Activated naive CD8-positive, alpha-beta T cell treated with anti-CD3 and anti-CD28 coated beads, Interleukin-2, amount 10 ng/mL, durations not matched to agents 7 days and 5 days (primary cell): Measurements from ENCODE around the gene RTBDN. TPM values are rescaled to one million over a fixed set of nuclear protein-coding genes. Genes with fewer than 3 reads are reported as not detected.

Source experiments
- ATAC-seq: fragments of 150-1000 bp; cut with Tn5 transposase; one replicate; pipeline ENCODE4 v1.10.0; 2021; ENCODE audit warnings: low read depth, moderate library complexity
- POLR2A ChIA-PET: fragments of 350-600 bp; sonication (Branson Sonifier 250); formaldehyde crosslinking; loops from one replicate; lab custom pipeline; 2021; ENCODE audit warnings: antibody characterized with exemption; lab: Charles Lee
- DNase-seq: peaks from one replicate; pipeline ENCODE4 v3.0.0; 2021
- H3K27ac Mint-ChIP-seq: one replicate; pipeline ENCODE4 v1.8.0; 2022; ENCODE audit warnings: mild to moderate bottlenecking, mixed read lengths
- H3K27me3 Mint-ChIP-seq: one replicate; pipeline ENCODE4 v1.8.0; 2022; ENCODE audit warnings: mild to moderate bottlenecking, moderate library complexity, mixed read lengths
- H3K36me3 Mint-ChIP-seq: one replicate; pipeline ENCODE4 v1.8.0; 2021; ENCODE audit warnings: mild to moderate bottlenecking, mixed read lengths
- H3K4me1 Mint-ChIP-seq: one replicate; pipeline ENCODE4 v1.8.0; 2021; ENCODE audit warnings: mixed read lengths
- H3K4me3 Mint-ChIP-seq: one replicate; pipeline ENCODE4 v1.8.0; 2022; ENCODE audit warnings: mild to moderate bottlenecking, moderate library complexity, mixed read lengths
- H3K9me3 Mint-ChIP-seq: one replicate; pipeline ENCODE4 v1.8.0; 2021; ENCODE audit warnings: mixed read lengths
- total RNA-seq, 2 experiments: library from RNA; stranded (reverse); gene quantifications; one replicate each; pipeline ENCODE4 v1.2.3, GENCODE V29; 2021

RTBDN gene
- total RNA-seq: not detected

- POLR2A ChIA-PET: interaction anchor here (1.2 kb wide), 1 partner anchor 16 kb away, joined by 3 read pairs; no protein-coding TSS in a partner anchor
- Mint-ChIP-seq H3K27me3 (peaks cover 83% of the 10 kb centered on the region), H3K4me3 (peak within 1 kb of the TSS; percentile 48), H3K36me3 (no peaks in the 10 kb centered on the region), H3K4me1 (peaks cover 15% of the 10 kb centered on the region), H3K9me3 (no peaks in the 10 kb centered on the region), H3K27ac (no peak within 1 kb of the TSS)
- DNase-seq (no peak), ATAC-seq (no peak)
Observed at GRCh38 chr19:12834566-12834943, at the start of gene RTBDN. Gene RTBDN, minus strand, starts transcription at chr19:12834579. Its CDS starts 4,600 bp downstream, at chr19:12829979.

- peaks cover 26% of the 10 kb centered on the region for H3K4me1 Mint-ChIP-seq
- POLR2A ChIA-PET: interaction anchor here (0.5 to 3.2 kb wide), 8 partner anchors 8 to 160 kb away, joined by 3 to 28 read pairs (median 6); partner anchors contain the start of genes FARSA and GCDH
- peaks cover 15% of the 10 kb centered on the region for H3K36me3 Mint-ChIP-seq
- no peak for DNase-seq
- peaks cover 2% of the 10 kb centered on the region for H3K9me3 Mint-ChIP-seq
- H3K27me3 Mint-ChIP-seq: peaks cover 4% of the 10 kb centered on the region
- H3K27ac Mint-ChIP-seq: no peak overlapping the region
- peak overlapping the region; percentile 94 for H3K4me3 Mint-ChIP-seq
- ATAC-seq: no peak
Observed at GRCh38 chr19:12882589-12882988, 48.2 kb upstream of the RTBDN start.

- Mint-ChIP-seq H3K4me1 (peaks cover 21% of the 10 kb centered on the region), H3K9me3 (peaks cover 2% of the 10 kb centered on the region), H3K36me3 (peaks cover 15% of the 10 kb centered on the region), H3K27ac (peak within 1 kb of the TSS; percentile 88), H3K4me3 (peak within 1 kb of the TSS; percentile 94), H3K27me3 (no peaks in the 10 kb centered on the region)
- ATAC-seq (peak; percentile 69), DNase-seq (peak; percentile 91)
- POLR2A ChIA-PET: interaction anchor here (0.6 to 3.2 kb wide), 9 partner anchors 9 to 236 kb away, joined by 3 to 28 read pairs (median 4); partner anchors contain the start of genes FARSA and GCDH
Observed at GRCh38 chr19:12881172-12881808, 46.9 kb upstream of the RTBDN start, which contains the start of gene DNASE2. Gene DNASE2, minus strand, starts transcription at chr19:12881449. Its CDS starts 74 bp downstream, at chr19:12881375.

GRCh38 chr19:12880551-12881171 lies 46.3 kb upstream of the RTBDN start:
- no peaks in the 10 kb centered on the region for H3K27me3 Mint-ChIP-seq
- peaks cover 2% of the 10 kb centered on the region for H3K9me3 Mint-ChIP-seq
- H3K36me3 Mint-ChIP-seq: peaks cover 15% of the 10 kb centered on the region
- H3K4me1 Mint-ChIP-seq: peaks cover 20% of the 10 kb centered on the region
- ATAC-seq (no peak), DNase-seq (no peak)
- peak overlapping the region; percentile 88 for H3K27ac Mint-ChIP-seq
- POLR2A ChIA-PET: interaction anchor here (0.8 to 3.2 kb wide), 5 partner anchors 10 to 237 kb away, joined by 3 to 28 read pairs (median 8); partner anchors contain the start of genes FARSA and GCDH
- H3K4me3 Mint-ChIP-seq: peak overlapping the region; percentile 94

- H3K27me3 Mint-ChIP-seq: no peaks in the 10 kb centered on the region
- no peak for DNase-seq
- H3K36me3 Mint-ChIP-seq: peaks cover 36% of the 10 kb centered on the region
- no peak for ATAC-seq
- POLR2A ChIA-PET: interaction anchor here (1.5 kb wide), 1 partner anchor 10 kb away, joined by 4 read pairs; no protein-coding TSS in a partner anchor
- H3K4me1 Mint-ChIP-seq: peaks cover 4% of the 10 kb centered on the region
- no peak overlapping the region for H3K27ac Mint-ChIP-seq
- H3K9me3 Mint-ChIP-seq: no peaks in the 10 kb centered on the region
- H3K4me3 Mint-ChIP-seq: no peak overlapping the region
Observed at GRCh38 chr19:12875086-12875485, 40.7 kb upstream of the RTBDN start.

- no peak for DNase-seq
- Mint-ChIP-seq H3K27me3 (no peaks in the 10 kb centered on the region), H3K4me1 (peaks cover 2% of the 10 kb centered on the region), H3K27ac (no peak overlapping the region), H3K9me3 (no peaks in the 10 kb centered on the region), H3K36me3 (peaks cover 34% of the 10 kb centered on the region), H3K4me3 (no peak overlapping the region)
- ATAC-seq: no peak
- POLR2A ChIA-PET: interaction anchor here (0.9 to 1.5 kb wide), 3 partner anchors 11 to 40 kb away, joined by 3 to 4 read pairs (median 3); no protein-coding TSS in a partner anchor
Observed at GRCh38 chr19:12873891-12874745, 39.7 kb upstream of the RTBDN start.

- Mint-ChIP-seq H3K27ac (no peak overlapping the region), H3K27me3 (no peaks in the 10 kb centered on the region), H3K9me3 (no peaks in the 10 kb centered on the region), H3K36me3 (peaks cover 27% of the 10 kb centered on the region), H3K4me3 (peak overlapping the region; percentile 37), H3K4me1 (peaks cover 6% of the 10 kb centered on the region)
- ATAC-seq (peak; percentile 53), DNase-seq (peak; percentile 57)
- POLR2A ChIA-PET: interaction anchor here (0.5 to 1.3 kb wide), 12 partner anchors 12 to 1595 kb away, joined by 3 to 5 read pairs (median 4); partner anchors contain the start of genes GCDH and JUNB
Observed at GRCh38 chr19:12872941-12873890, 38.8 kb upstream of the RTBDN start.

GRCh38 chr19:12872255-12872654 lies 37.9 kb upstream of the RTBDN start:
- DNase-seq: no peak
- H3K4me3 Mint-ChIP-seq: no peak overlapping the region

GRCh38 chr19:12871681-12872080 lies 37.3 kb upstream of the RTBDN start:
- Mint-ChIP-seq H3K4me3 (no peak overlapping the region), H3K36me3 (peaks cover 23% of the 10 kb centered on the region), H3K27ac (no peak overlapping the region), H3K9me3 (no peaks in the 10 kb centered on the region), H3K4me1 (peaks cover 10% of the 10 kb centered on the region), H3K27me3 (no peaks in the 10 kb centered on the region)
- POLR2A ChIA-PET: interaction anchor here (0.6 to 1.3 kb wide), 2 partner anchors 47 to 110 kb away, joined by 3 read pairs; partner anchors contain the start of gene SYCE2
- ATAC-seq (no peak), DNase-seq (no peak)

More at GRCh38 chr19:12872255-12872654, 37.9 kb upstream of the RTBDN start:
- Mint-ChIP-seq H3K27ac (no peak overlapping the region), H3K36me3 (peaks cover 23% of the 10 kb centered on the region), H3K27me3 (no peaks in the 10 kb centered on the region), H3K9me3 (no peaks in the 10 kb centered on the region), H3K4me1 (peaks cover 7% of the 10 kb centered on the region)
- POLR2A ChIA-PET: interaction anchor here (0.6 to 1.3 kb wide), 7 partner anchors 13 to 110 kb away, joined by 3 to 5 read pairs (median 3); partner anchors contain the start of genes GCDH and JUNB
- ATAC-seq: no peak

- H3K9me3 Mint-ChIP-seq: no peaks in the 10 kb centered on the region
- POLR2A ChIA-PET: interaction anchor here (1.1 kb wide), 1 partner anchor 12 kb away, joined by 8 read pairs; no protein-coding TSS in a partner anchor
- ATAC-seq (no peak), DNase-seq (no peak)
- no peaks in the 10 kb centered on the region for H3K27me3 Mint-ChIP-seq
- H3K36me3 Mint-ChIP-seq: peaks cover 16% of the 10 kb centered on the region
- peak overlapping the region; percentile 48 for H3K4me3 Mint-ChIP-seq
- H3K4me1 Mint-ChIP-seq: peaks cover 12% of the 10 kb centered on the region
- no peak overlapping the region for H3K27ac Mint-ChIP-seq
Observed at GRCh38 chr19:12868540-12869112, 34.2 kb upstream of the RTBDN start.
